Uterus (tissue), 4 donors: ENCODE results near the gene FGF4. TPM values are rescaled to one million over a fixed set of nuclear protein-coding genes. Genes with fewer than 3 reads are reported as not detected.

ENCODE experiments used
- DNase-seq, 2 donors: peaks; one replicate each; pipeline ENCODE4 v3.0.0-alpha.2; 2019 to 2020
- H3K27ac ChIP-seq, 2 donors: fragments of 200-600 bp; sonication (generic); 1 replicate in 1 of 2; 2 replicates in 1 of 2; pipeline ENCODE4 v1.5.1; 2016 to 2018
- H3K27me3 ChIP-seq, 2 donors: fragments of 200-600 bp; sonication (generic); one replicate each; pipeline ENCODE4 v1.5.1; 2018 to 2019; ENCODE audit warnings: control low read depth in 1 of 2
- H3K36me3 ChIP-seq, 2 donors: fragments of 200-600 bp; sonication (generic); one replicate each; pipeline ENCODE4 v1.5.1; 2019; ENCODE audit warnings: control low read depth in 1 of 2
- H3K4me1 ChIP-seq, 2 donors: fragments of 200-600 bp; sonication (generic); one replicate each; pipeline ENCODE4 v1.5.1; 2018 to 2019; ENCODE audit warnings: control low read depth in 1 of 2
- H3K4me3 ChIP-seq, 2 donors: fragments of 200-600 bp; sonication (generic); 1 replicate in 1 of 2; 2 replicates in 1 of 2; pipeline ENCODE4 v1.5.1; 2018 to 2019; ENCODE audit warnings: mild to moderate bottlenecking in 1 of 2
- H3K9me3 ChIP-seq, 2 donors: fragments of 200-600 bp; sonication (generic); one replicate each; pipeline ENCODE4 v1.5.1; 2019; ENCODE audit warnings: control low read depth in 1 of 2
- CTCF ChIP-seq, 4 experiments: fragments of 200-600 bp in 2 of 4; fragments of 450-650 bp in 2 of 4; sonication (generic) in 2 of 4; IDR thresholded peaks; one replicate each; pipeline ENCODE4 v1.5.1; 2016 to 2019; ENCODE audit warnings: antibody characterized with exemption in 4 of 4, mild to moderate bottlenecking in 2 of 4, moderate library complexity in 1 of 4
- POLR2A ChIP-seq, 2 donors: fragments of 450-650 bp; IDR thresholded peaks; one replicate each; pipeline ENCODE4 v1.6.1; 2016; ENCODE audit warnings: antibody characterized with exemption in 2 of 2, mild to moderate bottlenecking in 1 of 2, moderate library complexity in 1 of 2
- intact Hi-C: fragments of 100-400 bp; cut with DNase I; formaldehyde crosslinking; loops from one replicate; pipeline ENCODE4 v1.15.1; 2023; ENCODE audit warnings: low total_unique reads
- total RNA-seq, 4 donors: library from RNA; depleted of rRNA in 3 of 4; stranded (reverse); fragments of >200 nt in 3 of 4; gene quantifications; one replicate each; pipeline versions ENCODE4 v1.1.0 to v1.2.4, GENCODE V29; 2014 to 2023
- donor health status: DM: yes; HTN: yes; CAD: no.

The FGF4 gene
- total RNA-seq, 4 donors from 2014 or later, result not detected

GRCh38 chr11:69730500-69730899 is 44.6 kb downstream of the FGF4 start:
- TF ChIP-seq POLR2A (IDR thresholded peaks at IDR 0.05), result no peak
- TF ChIP-seq CTCF (IDR thresholded peaks at IDR 0.05), result no peak
- H3K27ac ChIP-seq, result no peak overlapping the region
- no peaks in the 10 kb centered on the region for H3K4me1 ChIP-seq
- H3K27me3 ChIP-seq, result no peaks in the 10 kb centered on the region
- intact Hi-C loops, result no loop called here
- H3K36me3 ChIP-seq, result no peaks in the 10 kb centered on the region
- DNase-seq, result no peak
- H3K4me3 ChIP-seq, result no peak overlapping the region
- H3K9me3 ChIP-seq, result no peaks in the 10 kb centered on the region

GRCh38 chr11:69729252-69729651 is 45.9 kb downstream of the FGF4 start:
- no peak for DNase-seq
- intact Hi-C loops, result no loop called here
- Histone ChIP-seq H3K27me3 (no peaks in the 10 kb centered on the region), H3K4me1 (no peaks in the 10 kb centered on the region), H3K9me3 (no peaks in the 10 kb centered on the region), H3K4me3 (no peak overlapping the region), H3K27ac (no peak overlapping the region), H3K36me3 (no peaks in the 10 kb centered on the region)
- no peak for TF ChIP-seq CTCF (IDR thresholded peaks at IDR 0.05)
- TF ChIP-seq POLR2A (IDR thresholded peaks at IDR 0.05), result no peak

GRCh38 chr11:69727266-69727665 is 47.9 kb downstream of the FGF4 start:
- no peak overlapping the region for H3K27ac ChIP-seq
- intact Hi-C loops, result no loop called here
- TF ChIP-seq CTCF (IDR thresholded peaks at IDR 0.05) (no peak), POLR2A (IDR thresholded peaks at IDR 0.05) (no peak)

GRCh38 chr11:69726481-69726880 is 48.7 kb downstream of the FGF4 start:
- no peaks in the 10 kb centered on the region for H3K36me3 ChIP-seq
- no peaks in the 10 kb centered on the region for H3K27me3 ChIP-seq
- H3K4me1 ChIP-seq, result no peaks in the 10 kb centered on the region
- intact Hi-C loops, result no loop called here
- TF ChIP-seq POLR2A (IDR thresholded peaks at IDR 0.05) (no peak), CTCF (IDR thresholded peaks at IDR 0.05) (no peak)
- no peak overlapping the region for H3K4me3 ChIP-seq
- DNase-seq, result no peak
- H3K9me3 ChIP-seq, result no peaks in the 10 kb centered on the region
- H3K27ac ChIP-seq, result no peak overlapping the region

More at GRCh38 chr11:69727266-69727665, 47.9 kb downstream of the FGF4 start:
- H3K4me1 ChIP-seq, result no peaks in the 10 kb centered on the region
- H3K9me3 ChIP-seq, result no peaks in the 10 kb centered on the region
- no peaks in the 10 kb centered on the region for H3K27me3 ChIP-seq
- no peaks in the 10 kb centered on the region for H3K36me3 ChIP-seq
- H3K4me3 ChIP-seq, result no peak overlapping the region
- no peak for DNase-seq

GRCh38 chr11:69726019-69726418 is 49.1 kb downstream of the FGF4 start:
- no peak for DNase-seq
- no peaks in the 10 kb centered on the region for H3K27me3 ChIP-seq
- no peak overlapping the region for H3K4me3 ChIP-seq
- intact Hi-C loops, result no loop called here
- H3K4me1 ChIP-seq, result no peaks in the 10 kb centered on the region
- no peaks in the 10 kb centered on the region for H3K9me3 ChIP-seq
- TF ChIP-seq CTCF (IDR thresholded peaks at IDR 0.05), result no peak
- TF ChIP-seq POLR2A (IDR thresholded peaks at IDR 0.05), result no peak
- no peaks in the 10 kb centered on the region for H3K36me3 ChIP-seq
- H3K27ac ChIP-seq, result no peak overlapping the region
